MM.1S (cell line): ENCODE data around the gene KLF9.

Source experiments
- DNase-seq: peaks from one replicate; pipeline ENCODE4 v3.0.0-alpha.2; 2015
- H2AFZ ChIP-seq: fragments of 300-600 bp; sonication (generic); 2 replicates; pipeline ENCODE4 v1.6.0; 2016; ENCODE audit warnings: antibody characterized with exemption, low read length
- H3F3A ChIP-seq: fragments of 300-600 bp; sonication (generic); 2 replicates; pipeline ENCODE4 v1.6.1; 2016; ENCODE audit warnings: mild to moderate bottlenecking, antibody characterized with exemption, low read length, moderate library complexity, mixed read lengths; ENCODE audit not compliant: insufficient read depth
- H3K27ac ChIP-seq: fragments of 300-600 bp; sonication (generic); 2 replicates; pipeline ENCODE4 v1.5.1; 2016; ENCODE audit warnings: mild to moderate bottlenecking, low read length
- H3K27me3 ChIP-seq: fragments of 300-600 bp; sonication (generic); replicated peaks from 2 replicates; pipeline ENCODE4 v1.6.0; 2016; ENCODE audit warnings: low read length; ENCODE audit not compliant: insufficient read depth
- H3K36me3 ChIP-seq: fragments of 300-600 bp; sonication (generic); replicated peaks from 2 replicates; pipeline ENCODE4 v1.6.1; 2016; ENCODE audit warnings: mild to moderate bottlenecking, low read length, mixed read lengths; ENCODE audit not compliant: insufficient read depth
- H3K4me1 ChIP-seq: fragments of 300-600 bp; sonication (generic); 2 replicates; pipeline ENCODE4 v1.6.1; 2016; ENCODE audit warnings: low read length, mixed read lengths
- H3K4me2 ChIP-seq: fragments of 300-600 bp; sonication (generic); 2 replicates; pipeline ENCODE4 v1.6.0; 2016; ENCODE audit warnings: low read depth, low read length
- H3K4me3 ChIP-seq: fragments of 300-600 bp; sonication (generic); 2 replicates; pipeline ENCODE4 v1.5.1; 2016; ENCODE audit warnings: low read length, mixed read lengths
- H3K79me2 ChIP-seq: fragments of 300-600 bp; sonication (generic); 2 replicates; pipeline ENCODE4 v1.6.1; 2016; ENCODE audit warnings: mixed run types, low read length, mixed read lengths
- H3K9ac ChIP-seq: fragments of 300-600 bp; sonication (generic); 2 replicates; pipeline ENCODE4 v1.6.1; 2016; ENCODE audit warnings: low read length, mixed read lengths
- H3K9me2 ChIP-seq: fragments of 300-600 bp; sonication (generic); replicated peaks from 2 replicates; pipeline ENCODE4 v1.6.1; 2016; ENCODE audit warnings: mild to moderate bottlenecking, low read length, mixed read lengths; ENCODE audit not compliant: insufficient read depth
- H3K9me3 ChIP-seq: fragments of 300-600 bp; sonication (generic); replicated peaks from 2 replicates; pipeline ENCODE4 v1.6.1; 2016; ENCODE audit warnings: mild to moderate bottlenecking, low read length, mixed read lengths; ENCODE audit not compliant: insufficient read depth
- H4K20me1 ChIP-seq: fragments of 300-600 bp; sonication (generic); 2 replicates; pipeline ENCODE4 v1.6.1; 2016; ENCODE audit warnings: mild to moderate bottlenecking, low read length, moderate library complexity, mixed read lengths; ENCODE audit not compliant: insufficient read depth
- EZH2 ChIP-seq: fragments of 300-600 bp; sonication (generic); optimal IDR thresholded peaks from 2 replicates; pipeline ENCODE3; 2017; ENCODE audit warnings: low read depth, mild to moderate bottlenecking, antibody characterized with exemption, low read length, mixed read lengths
- EZH2phosphoT487 ChIP-seq: fragments of 300-600 bp; sonication (generic); IDR thresholded peaks from 2 replicates; pipeline ENCODE4 v1.6.1; 2018; ENCODE audit warnings: antibody characterized with exemption, low read length
- TF ChIP-seq, protein P1 (sequence below): fragments of 300-600 bp; sonication (generic); IDR thresholded peaks from 2 replicates; pipeline ENCODE4 v1.5.1; 2016; ENCODE audit warnings: antibody characterized with exemption, low read length, mixed read lengths

Gene KLF9

DNA sequence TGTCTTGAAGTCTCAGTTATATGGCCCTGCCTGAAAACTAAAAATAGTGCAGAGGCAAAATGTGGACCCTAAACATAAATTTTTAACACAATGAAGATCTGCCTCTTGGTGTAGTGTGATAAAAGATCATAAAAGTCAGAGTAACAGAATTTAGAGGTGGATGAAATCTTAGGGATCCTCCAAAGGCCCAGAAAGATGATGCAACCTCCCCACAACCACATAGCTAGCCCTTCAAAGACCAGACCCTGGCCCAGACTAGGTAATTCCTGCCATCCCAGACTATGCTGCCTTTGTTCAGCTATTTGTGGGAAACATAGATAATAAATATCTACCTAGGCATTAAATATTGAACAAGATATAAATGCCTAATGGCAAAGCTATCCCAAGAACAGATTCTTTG lies 15.3 kb downstream of the KLF9 start:
- TF ChIP-seq EZH2, result no peak
- TF ChIP-seq, protein P1, sequence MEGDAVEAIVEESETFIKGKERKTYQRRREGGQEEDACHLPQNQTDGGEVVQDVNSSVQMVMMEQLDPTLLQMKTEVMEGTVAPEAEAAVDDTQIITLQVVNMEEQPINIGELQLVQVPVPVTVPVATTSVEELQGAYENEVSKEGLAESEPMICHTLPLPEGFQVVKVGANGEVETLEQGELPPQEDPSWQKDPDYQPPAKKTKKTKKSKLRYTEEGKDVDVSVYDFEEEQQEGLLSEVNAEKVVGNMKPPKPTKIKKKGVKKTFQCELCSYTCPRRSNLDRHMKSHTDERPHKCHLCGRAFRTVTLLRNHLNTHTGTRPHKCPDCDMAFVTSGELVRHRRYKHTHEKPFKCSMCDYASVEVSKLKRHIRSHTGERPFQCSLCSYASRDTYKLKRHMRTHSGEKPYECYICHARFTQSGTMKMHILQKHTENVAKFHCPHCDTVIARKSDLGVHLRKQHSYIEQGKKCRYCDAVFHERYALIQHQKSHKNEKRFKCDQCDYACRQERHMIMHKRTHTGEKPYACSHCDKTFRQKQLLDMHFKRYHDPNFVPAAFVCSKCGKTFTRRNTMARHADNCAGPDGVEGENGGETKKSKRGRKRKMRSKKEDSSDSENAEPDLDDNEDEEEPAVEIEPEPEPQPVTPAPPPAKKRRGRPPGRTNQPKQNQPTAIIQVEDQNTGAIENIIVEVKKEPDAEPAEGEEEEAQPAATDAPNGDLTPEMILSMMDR, result no peak
- no peak for TF ChIP-seq EZH2phosphoT487
- no peak overlapping the region for H3K9ac ChIP-seq
- no peaks in the 10 kb centered on the region for H3F3A ChIP-seq
- H3K79me2 ChIP-seq, result 0 out of 2 replicates have a peak, but pooled peaks cover 6% of the 10 kb centered on the region
- no peaks in the 10 kb centered on the region for H3K9me3 ChIP-seq
- H4K20me1 ChIP-seq, result no peaks in the 10 kb centered on the region
- H3K9me2 ChIP-seq, result no peaks in the 10 kb centered on the region
- no peak overlapping the region for H3K4me2 ChIP-seq
- no peaks in the 10 kb centered on the region for H3K36me3 ChIP-seq
- no peak for DNase-seq
- H3K4me1 ChIP-seq, result no peaks in the 10 kb centered on the region
- H3K4me3 ChIP-seq, result no peak overlapping the region
- H3K27me3 ChIP-seq, result no peaks in the 10 kb centered on the region
- H3K27ac ChIP-seq, result no peak overlapping the region
- H2AFZ ChIP-seq, result no peak overlapping the region

DNA sequence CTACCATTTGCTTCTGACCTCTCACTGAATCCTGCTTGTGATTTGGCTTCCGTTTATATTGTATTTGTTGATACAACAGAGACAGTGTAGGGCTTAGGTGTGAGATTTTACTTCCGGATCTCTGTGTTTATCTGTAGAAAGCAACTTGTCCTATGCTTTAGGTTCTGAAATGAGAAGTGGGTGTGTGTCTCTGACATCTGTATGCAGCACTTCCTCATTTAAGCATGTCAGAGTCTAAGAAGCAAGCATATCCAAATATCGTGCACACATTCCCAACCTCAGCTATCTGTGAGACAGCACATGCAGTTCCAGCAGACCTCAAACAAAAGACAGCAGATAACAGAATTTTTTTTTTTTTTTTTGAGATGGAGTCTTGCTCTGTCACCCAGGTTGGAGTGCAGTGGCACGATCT lies 16.3 kb downstream of the KLF9 start:
- DNase-seq, result no peak
- H3K36me3 ChIP-seq, result no peaks in the 10 kb centered on the region
- no peak overlapping the region for H3K4me2 ChIP-seq
- no peaks in the 10 kb centered on the region for H3K79me2 ChIP-seq
- no peak overlapping the region for H3K27ac ChIP-seq
- no peaks in the 10 kb centered on the region for H3K9me3 ChIP-seq
- no peaks in the 10 kb centered on the region for H4K20me1 ChIP-seq
- H3K9ac ChIP-seq, result no peak overlapping the region
- no peak overlapping the region for H3K4me3 ChIP-seq
- H3K27me3 ChIP-seq, result no peaks in the 10 kb centered on the region
- H3F3A ChIP-seq, result no peaks in the 10 kb centered on the region
- no peaks in the 10 kb centered on the region for H3K4me1 ChIP-seq
- H2AFZ ChIP-seq, result 0 out of 2 replicates have a peak overlapping the region, but pooled peaks have one; percentile 2
- TF ChIP-seq, protein P1, result no peak
- TF ChIP-seq EZH2phosphoT487 (no peak), EZH2 (no peak)
- no peaks in the 10 kb centered on the region for H3K9me2 ChIP-seq

DNA sequence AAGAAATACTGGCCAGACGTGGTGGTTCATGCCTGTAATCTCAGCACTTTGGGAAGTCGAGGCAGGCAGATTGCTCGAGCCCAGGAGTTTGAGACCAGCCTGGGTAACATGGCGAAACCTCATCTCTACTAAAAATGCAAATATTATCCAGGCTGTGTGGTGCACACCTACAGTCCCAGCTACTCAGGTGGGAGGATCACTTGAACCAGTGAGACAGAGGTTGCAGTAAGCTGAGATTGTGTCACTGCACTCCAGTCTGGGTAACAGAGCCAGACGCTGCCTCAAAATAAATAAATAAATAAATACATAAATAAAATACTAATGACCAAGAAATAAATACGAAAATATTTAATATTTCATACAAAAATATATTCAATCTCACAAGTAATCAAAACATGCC lies 18.8 kb downstream of the KLF9 start:
- no peaks in the 10 kb centered on the region for H4K20me1 ChIP-seq
- H3K9me2 ChIP-seq, result no peaks in the 10 kb centered on the region
- no peak for TF ChIP-seq EZH2
- no peak overlapping the region for H3K4me3 ChIP-seq
- no peaks in the 10 kb centered on the region for H3K27me3 ChIP-seq
- no peaks in the 10 kb centered on the region for H3K4me1 ChIP-seq
- no peak overlapping the region for H3K27ac ChIP-seq
- H3K4me2 ChIP-seq, result no peak overlapping the region
- H3K79me2 ChIP-seq, result no peaks in the 10 kb centered on the region
- no peaks in the 10 kb centered on the region for H3F3A ChIP-seq
- H3K9ac ChIP-seq, result no peak overlapping the region
- no peaks in the 10 kb centered on the region for H3K9me3 ChIP-seq
- no peaks in the 10 kb centered on the region for H3K36me3 ChIP-seq
- no peak for DNase-seq
- no peak overlapping the region for H2AFZ ChIP-seq

DNA sequence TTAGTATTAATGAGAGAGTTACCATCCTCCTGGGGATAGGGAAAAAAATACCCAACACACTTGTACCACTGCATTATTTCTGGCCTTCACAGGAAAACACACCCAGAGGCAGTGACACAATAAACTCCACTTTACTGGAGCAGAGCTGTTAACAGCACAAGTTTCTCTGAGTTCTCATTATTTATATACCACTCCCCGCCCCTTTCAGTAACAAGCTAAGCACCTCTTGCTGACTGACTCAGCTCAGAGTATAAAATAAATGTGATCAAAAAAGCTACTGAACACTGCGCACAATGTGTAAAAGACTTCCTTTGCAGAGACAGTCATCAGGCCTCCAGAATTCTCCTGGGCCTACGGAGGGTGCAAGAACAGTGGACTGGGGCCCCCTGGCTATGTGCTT lies 21.6 kb downstream of the KLF9 start:
- H3K27me3 ChIP-seq, result no peaks in the 10 kb centered on the region
- H3K79me2 ChIP-seq, result no peaks in the 10 kb centered on the region
- no peak overlapping the region for H2AFZ ChIP-seq
- H3K4me1 ChIP-seq, result no peaks in the 10 kb centered on the region
- no peaks in the 10 kb centered on the region for H3K9me3 ChIP-seq
- no peaks in the 10 kb centered on the region for H3F3A ChIP-seq
- no peaks in the 10 kb centered on the region for H4K20me1 ChIP-seq
- no peak overlapping the region for H3K9ac ChIP-seq
- no peaks in the 10 kb centered on the region for H3K36me3 ChIP-seq
- no peak overlapping the region for H3K4me2 ChIP-seq
- H3K9me2 ChIP-seq, result no peaks in the 10 kb centered on the region
- H3K27ac ChIP-seq, result no peak overlapping the region
- no peak overlapping the region for H3K4me3 ChIP-seq
- TF ChIP-seq, protein P1, result no peak
- TF ChIP-seq EZH2phosphoT487 (no peak), EZH2 (no peak)
- no peak for DNase-seq
